Measurements from ENCODE around the gene CHD9.

The CHD9 gene

DNA sequence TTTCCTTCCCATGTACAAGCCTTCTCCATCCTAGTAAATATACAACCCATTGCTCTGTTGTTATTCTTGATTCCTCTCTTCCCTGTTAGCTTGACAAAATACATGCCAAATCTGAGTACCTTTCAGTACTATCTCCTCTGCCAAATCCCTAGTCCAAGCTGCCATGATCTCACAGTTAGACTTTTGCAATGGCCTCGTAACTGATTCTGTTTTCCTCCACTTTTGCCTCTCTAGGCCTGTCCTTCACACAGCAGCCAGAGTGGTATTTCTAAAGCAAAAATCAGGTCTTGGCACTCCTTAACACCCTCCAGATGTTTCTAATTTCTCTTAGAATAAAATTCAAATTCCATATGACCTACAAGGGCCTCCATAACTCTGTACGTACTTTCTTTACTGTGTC lies 226.5 kb downstream of the CHD9 start:
- peaks cover 3% of the 10 kb centered on the region for H3K9me3 ChIP-seq (ENCODE audit: severe bottlenecking)
- DNase-seq, result no peak
- H3K36me3 ChIP-seq, result peaks cover 41% of the 10 kb centered on the region
- TF ChIP-seq, protein P1, sequence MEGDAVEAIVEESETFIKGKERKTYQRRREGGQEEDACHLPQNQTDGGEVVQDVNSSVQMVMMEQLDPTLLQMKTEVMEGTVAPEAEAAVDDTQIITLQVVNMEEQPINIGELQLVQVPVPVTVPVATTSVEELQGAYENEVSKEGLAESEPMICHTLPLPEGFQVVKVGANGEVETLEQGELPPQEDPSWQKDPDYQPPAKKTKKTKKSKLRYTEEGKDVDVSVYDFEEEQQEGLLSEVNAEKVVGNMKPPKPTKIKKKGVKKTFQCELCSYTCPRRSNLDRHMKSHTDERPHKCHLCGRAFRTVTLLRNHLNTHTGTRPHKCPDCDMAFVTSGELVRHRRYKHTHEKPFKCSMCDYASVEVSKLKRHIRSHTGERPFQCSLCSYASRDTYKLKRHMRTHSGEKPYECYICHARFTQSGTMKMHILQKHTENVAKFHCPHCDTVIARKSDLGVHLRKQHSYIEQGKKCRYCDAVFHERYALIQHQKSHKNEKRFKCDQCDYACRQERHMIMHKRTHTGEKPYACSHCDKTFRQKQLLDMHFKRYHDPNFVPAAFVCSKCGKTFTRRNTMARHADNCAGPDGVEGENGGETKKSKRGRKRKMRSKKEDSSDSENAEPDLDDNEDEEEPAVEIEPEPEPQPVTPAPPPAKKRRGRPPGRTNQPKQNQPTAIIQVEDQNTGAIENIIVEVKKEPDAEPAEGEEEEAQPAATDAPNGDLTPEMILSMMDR (IDR thresholded peaks at IDR 0.05; ENCODE audit: low read depth, low read length), result no peak
- H3K4me3 ChIP-seq (ENCODE audit: low read depth, low read length), result no peak overlapping the region
- H3K27ac ChIP-seq, result no peak overlapping the region
- no peaks in the 10 kb centered on the region for H3K27me3 ChIP-seq (ENCODE audit: insufficient read depth, low read depth, severe bottlenecking)

GRCh38 chr16:53281859-53282258 lies 227.1 kb downstream of the CHD9 start:
- peaks cover 41% of the 10 kb centered on the region for H3K36me3 ChIP-seq
- no peak overlapping the region for H3K4me3 ChIP-seq (ENCODE audit: low read depth, low read length)
- TF ChIP-seq, protein P1 (IDR thresholded peaks at IDR 0.05; ENCODE audit: low read depth, low read length), result no peak
- no peak for DNase-seq
- peaks cover 3% of the 10 kb centered on the region for H3K9me3 ChIP-seq (ENCODE audit: severe bottlenecking)
- H3K27ac ChIP-seq, result no peak overlapping the region
- H3K27me3 ChIP-seq (ENCODE audit: insufficient read depth, low read depth, severe bottlenecking), result no peaks in the 10 kb centered on the region

- TF ChIP-seq, protein P1 (IDR thresholded peaks at IDR 0.05; ENCODE audit: low read depth, low read length), result no peak
- Histone ChIP-seq H3K36me3 (peaks cover 41% of the 10 kb centered on the region), H3K27me3 (ENCODE audit: insufficient read depth, low read depth, severe bottlenecking) (no peaks in the 10 kb centered on the region), H3K4me3 (ENCODE audit: low read depth, low read length) (no peak overlapping the region), H3K9me3 (ENCODE audit: severe bottlenecking) (peaks cover 3% of the 10 kb centered on the region), H3K27ac (no peak overlapping the region)
- no peak for DNase-seq
Measured at GRCh38 chr16:53282328-53282727, 227.5 kb downstream of the CHD9 start.

- TF ChIP-seq, protein P1 (IDR thresholded peaks at IDR 0.05; ENCODE audit: low read depth, low read length), result peak; percentile 55; the same call in 1 of the 2 replicates
- Histone ChIP-seq H3K36me3 (peaks cover 42% of the 10 kb centered on the region), H3K27me3 (ENCODE audit: insufficient read depth, low read depth, severe bottlenecking) (no peaks in the 10 kb centered on the region), H3K9me3 (ENCODE audit: severe bottlenecking) (peaks cover 3% of the 10 kb centered on the region), H3K4me3 (ENCODE audit: low read depth, low read length) (no peak overlapping the region), H3K27ac (no peak overlapping the region)
- DNase-seq, result no peak
Measured at GRCh38 chr16:53282975-53283946, 228.5 kb downstream of the CHD9 start.

- no peaks in the 10 kb centered on the region for H3K27me3 ChIP-seq (ENCODE audit: insufficient read depth, low read depth, severe bottlenecking)
- no peak overlapping the region for H3K4me3 ChIP-seq (ENCODE audit: low read depth, low read length)
- H3K36me3 ChIP-seq, result peaks cover 49% of the 10 kb centered on the region
- H3K27ac ChIP-seq, result no peak overlapping the region
- TF ChIP-seq, protein P1 (IDR thresholded peaks at IDR 0.05; ENCODE audit: low read depth, low read length), result no peak
- DNase-seq, result no peak
- H3K9me3 ChIP-seq (ENCODE audit: severe bottlenecking), result no peaks in the 10 kb centered on the region
Measured at GRCh38 chr16:53285236-53285635, 230.4 kb downstream of the CHD9 start.

All from WERI-Rb-1 (cell line).